Embryonic facial prominence (tissue), 1 donor: Measurements from ENCODE around the gene CHST13.
"Not testable (repeated sequence)": the region's sequence is repeated elsewhere in the genome, so short reads cannot be mapped to it uniquely, and the experiment has no call there.

Experiments used
- DNase-seq: peaks from one replicate; pipeline ENCODE4 v3.0.0-alpha.2; 2016; ENCODE audit errors: extremely low spot score

CHST13 gene

GRCh38 chr3:126554560-126555525, 30.9 kb downstream of the CHST13 start:
- DNase-seq, result no peak

GRCh38 chr3:126555795-126556636, 32.1 kb downstream of the CHST13 start:
- DNase-seq, result no peak

GRCh38 chr3:126556637-126557414, 32.9 kb downstream of the CHST13 start:
- DNase-seq, result no peak

- DNase-seq, result no peak
Measured at GRCh38 chr3:126557415-126557745, 33.4 kb downstream of the CHST13 start.

GRCh38 chr3:126557761-126558160, 33.8 kb downstream of the CHST13 start:
- no peak for DNase-seq

GRCh38 chr3:126558336-126559071, 34.5 kb downstream of the CHST13 start, which contains the start of gene C3orf22:
Gene C3orf22, minus strand, starts transcription at chr3:126558932. Its CDS starts 5,542 bp downstream, at chr3:126553390.
- no peak for DNase-seq

- DNase-seq, result no peak
Measured at GRCh38 chr3:126562737-126563276, 38.9 kb downstream of the CHST13 start.

- no peak for DNase-seq
Measured at GRCh38 chr3:126567696-126568438, 43.9 kb downstream of the CHST13 start.

- DNase-seq, result no peak
Measured at GRCh38 chr3:126568776-126569342, 44.9 kb downstream of the CHST13 start.

- no peak for DNase-seq
Measured at GRCh38 chr3:126569390-126569975, 45.5 kb downstream of the CHST13 start.

GRCh38 chr3:126570103-126570541, 46.2 kb downstream of the CHST13 start:
- no peak for DNase-seq

GRCh38 chr3:126571078-126571477, 47.1 kb downstream of the CHST13 start:
- no peak for DNase-seq

GRCh38 chr3:126573492-126574117, 49.6 kb downstream of the CHST13 start:
- no peak for DNase-seq

GRCh38 chr3:126577261-126577660, 53.3 kb downstream of the CHST13 start:
- DNase-seq, result no peak

- no peak for DNase-seq
Measured at GRCh38 chr3:126578702-126579101, 54.7 kb downstream of the CHST13 start.

GRCh38 chr3:126580746-126581145, 56.8 kb downstream of the CHST13 start:
- DNase-seq, result no peak

- no peak for DNase-seq
Measured at GRCh38 chr3:126581569-126581968, 57.6 kb downstream of the CHST13 start.

GRCh38 chr3:126582311-126582710, 58.4 kb downstream of the CHST13 start:
- no peak for DNase-seq

- DNase-seq, result not testable (repeated sequence)
Measured at GRCh38 chr3:126591515-126591914, 67.6 kb downstream of the CHST13 start.
